Measurements from ENCODE around the gene STARD13.

Gene STARD13

DNA sequence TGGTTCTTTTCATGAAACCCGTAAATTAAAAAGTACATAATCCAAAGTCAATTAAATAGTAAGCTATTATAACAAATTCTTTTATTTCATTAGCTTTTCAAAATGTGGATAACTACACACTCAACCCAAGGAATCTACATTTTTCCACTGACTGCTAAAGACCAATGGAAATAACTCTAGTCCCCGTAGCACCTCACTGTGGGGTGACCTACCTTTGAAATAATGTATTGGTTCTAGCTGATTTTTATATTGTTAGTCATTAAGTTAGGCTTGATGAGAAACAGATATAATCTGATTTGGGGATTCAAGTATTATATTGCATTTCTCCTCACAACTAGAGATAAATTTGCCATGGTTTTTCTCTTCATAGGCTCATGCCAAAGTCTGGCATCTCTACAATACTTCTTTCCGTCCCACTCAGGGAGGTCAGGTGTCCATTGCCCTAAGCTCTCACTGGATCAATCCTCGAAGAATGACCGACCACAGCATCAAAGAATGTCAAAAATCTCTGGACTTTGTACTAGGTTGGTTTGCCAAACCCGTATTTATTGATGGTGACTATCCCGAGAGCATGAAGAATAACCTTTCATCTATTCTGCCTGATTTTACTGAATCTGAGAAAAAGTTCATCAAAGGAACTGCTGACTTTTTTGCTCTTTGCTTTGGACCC, 232.0 kb downstream of the STARD13 start:
- no peak for DNase-seq

More for the DNA sequence above, 232.0 kb downstream of the STARD13 start:
- H3K27me3 ChIP-seq (replicated peaks; ENCODE audit: insufficient read depth, low read length), result no peaks in the 10 kb centered on the region
- TF ChIP-seq EZH2phosphoT487 (IDR thresholded peaks at IDR 0.05; ENCODE audit: low read length) (no peak), EZH2 (optimal IDR thresholded peaks at IDR 0.05; ENCODE audit: low read depth, low read length) (no peak), CTCF (IDR thresholded peaks at IDR 0.05; ENCODE audit: low read length) (no peak)
- no peaks in the 10 kb centered on the region for H4K20me1 ChIP-seq (ENCODE audit: insufficient read depth, low read length)
- H3K9ac ChIP-seq (ENCODE audit: low read length), result no peak overlapping the region
- no peaks in the 10 kb centered on the region for H3K9me3 ChIP-seq (replicated peaks; ENCODE audit: insufficient read depth, low read length)
- H3K4me1 ChIP-seq (ENCODE audit: low read length), result no peaks in the 10 kb centered on the region
- no peaks in the 10 kb centered on the region for H3K79me2 ChIP-seq (ENCODE audit: low read length)
- no peak overlapping the region for H3K27ac ChIP-seq (ENCODE audit: low read length)
- no peak overlapping the region for H2AFZ ChIP-seq (ENCODE audit: low read length)
- H3K4me2 ChIP-seq (ENCODE audit: low read depth, low read length), result no peak overlapping the region
- H3K36me3 ChIP-seq (replicated peaks; ENCODE audit: insufficient read depth, low read length), result no peaks in the 10 kb centered on the region
- no peak overlapping the region for H3K4me3 ChIP-seq (ENCODE audit: low read length)
- no peaks in the 10 kb centered on the region for H3F3A ChIP-seq (ENCODE audit: insufficient read depth, low read length)
- no peaks in the 10 kb centered on the region for H3K9me2 ChIP-seq (replicated peaks; ENCODE audit: insufficient read depth, low read length)

Data from MM.1S (cell line).